ENCODE measurements around the gene RNASEH2B.
A peak's percentile ranks its signal among the peaks of the same experiment; 100 is the strongest.

Gene RNASEH2B

DNA sequence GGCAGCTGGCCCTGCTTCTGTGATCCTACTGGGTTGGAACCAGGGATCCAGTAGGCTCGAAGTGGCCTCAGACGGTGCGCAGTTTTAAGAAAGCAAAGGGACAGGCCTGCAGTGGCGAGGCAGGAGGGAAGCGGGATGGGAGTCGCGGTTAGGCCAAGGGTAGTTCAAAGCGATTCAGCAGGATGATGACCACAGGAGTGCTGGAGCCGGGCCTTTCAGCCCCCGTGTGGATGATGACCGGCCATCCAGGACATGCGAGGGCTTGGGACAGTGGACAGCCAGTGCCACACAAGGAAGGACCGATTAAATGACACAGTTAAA lies 854 bp downstream of the RNASEH2B start:
- DNase-seq = peak in 1 of 2 experiments; percentile 54

- no peak for DNase-seq
These were observed 1.6 kb downstream of the RNASEH2B start for GRCh38 chr13:50911081-50911631.

- peak; percentile 69 to 81 for DNase-seq
These were observed 2.6 kb downstream of the RNASEH2B start for GRCh38 chr13:50911937-50912795.

DNA sequence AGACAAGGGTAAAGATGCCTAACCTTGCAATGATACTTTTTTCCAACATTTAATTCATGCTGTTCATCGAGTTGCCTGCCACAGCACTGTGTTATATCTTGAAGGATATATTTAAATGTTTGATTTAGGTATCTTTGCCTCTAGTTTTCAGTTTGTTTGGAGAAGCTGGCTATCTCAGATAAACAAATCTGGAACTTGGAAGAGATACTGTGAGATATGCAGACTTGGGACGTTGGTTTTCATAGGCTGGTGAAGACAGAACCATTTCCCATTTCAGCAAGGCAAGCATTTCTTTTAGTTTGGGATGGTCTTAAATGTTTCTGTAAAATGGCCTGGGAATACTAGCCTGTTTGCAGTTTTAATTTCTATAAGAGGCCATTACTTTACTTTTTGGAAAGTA lies 3.3 kb downstream of the RNASEH2B start:
- no peak for DNase-seq

DNA sequence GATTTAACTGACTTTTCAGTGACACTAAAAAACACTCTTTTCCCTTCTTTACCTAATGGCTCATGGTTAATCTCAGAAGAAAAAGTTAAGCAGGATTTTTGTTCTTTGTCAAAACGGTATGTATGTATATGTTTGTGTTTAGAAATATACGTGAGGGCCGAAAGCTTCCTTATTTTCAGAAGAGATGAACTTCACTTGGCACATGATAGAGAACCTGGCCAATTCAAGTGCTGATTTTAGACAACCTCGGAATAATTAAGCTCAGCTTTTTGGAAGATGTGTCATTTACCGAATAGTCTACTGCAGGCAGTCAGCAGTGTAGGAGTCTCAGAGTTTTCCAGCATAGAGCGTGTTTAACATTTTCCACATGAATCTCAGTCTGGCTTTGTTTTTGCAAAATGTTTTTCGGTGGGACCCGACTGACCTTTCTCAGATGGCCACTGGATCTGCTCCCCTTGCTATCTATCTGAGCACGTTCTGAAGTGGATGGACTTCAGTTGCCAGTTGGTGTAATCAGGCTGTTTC lies 4.6 kb downstream of the RNASEH2B start:
- DNase-seq = no peak

DNA sequence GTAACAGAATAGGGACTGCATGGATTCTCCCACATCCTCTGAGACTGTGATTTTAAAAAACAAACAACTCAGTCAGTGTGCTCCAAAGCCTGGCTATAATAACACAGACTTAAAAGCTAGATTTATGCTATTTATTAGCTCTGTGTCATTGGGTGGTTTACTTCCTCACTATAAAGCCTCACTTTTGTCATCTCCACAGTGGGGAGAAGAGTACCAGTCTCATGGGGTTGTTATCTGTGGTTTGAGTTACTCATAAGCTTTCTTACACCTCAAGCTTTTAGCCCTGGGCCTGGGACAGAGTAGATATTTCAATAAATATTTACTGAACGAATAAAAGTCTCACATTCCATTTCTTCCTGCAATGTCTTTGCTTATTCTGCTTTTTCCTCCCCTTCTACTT lies 5.3 kb downstream of the RNASEH2B start:
- DNase-seq = no peak

GRCh38 chr13:50915565-50915964 lies 6.0 kb downstream of the RNASEH2B start:
- no peak for DNase-seq

DNA sequence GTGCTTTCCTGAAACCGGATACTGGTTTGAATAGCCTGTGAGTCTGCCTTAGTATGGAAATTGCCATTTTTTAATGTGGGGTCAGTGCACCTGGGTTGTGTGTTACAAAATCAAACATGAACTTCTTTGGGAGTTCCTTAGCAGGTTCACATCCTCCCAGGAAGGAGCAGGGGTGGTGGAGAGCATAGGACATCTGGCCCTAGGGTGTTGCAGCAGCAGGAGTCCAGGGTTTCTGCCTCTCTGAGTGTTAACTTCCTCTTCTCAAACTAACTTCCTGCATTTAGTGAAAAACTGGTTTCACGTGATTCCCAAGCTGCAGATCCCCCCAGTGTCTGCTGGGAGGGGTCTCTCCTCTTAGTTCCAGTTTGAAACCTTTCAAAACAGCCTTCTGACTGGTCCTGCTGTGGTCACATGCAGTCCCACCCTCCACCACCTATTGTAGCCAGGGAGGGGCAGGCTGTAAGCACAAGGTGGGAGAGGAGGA lies 7.2 kb downstream of the RNASEH2B start:
- DNase-seq = no peak

GRCh38 chr13:50917572-50917971 lies 8.0 kb downstream of the RNASEH2B start:
- DNase-seq = no peak

GRCh38 chr13:50918567-50918966 lies 9.0 kb downstream of the RNASEH2B start:
- no peak for DNase-seq

DNA sequence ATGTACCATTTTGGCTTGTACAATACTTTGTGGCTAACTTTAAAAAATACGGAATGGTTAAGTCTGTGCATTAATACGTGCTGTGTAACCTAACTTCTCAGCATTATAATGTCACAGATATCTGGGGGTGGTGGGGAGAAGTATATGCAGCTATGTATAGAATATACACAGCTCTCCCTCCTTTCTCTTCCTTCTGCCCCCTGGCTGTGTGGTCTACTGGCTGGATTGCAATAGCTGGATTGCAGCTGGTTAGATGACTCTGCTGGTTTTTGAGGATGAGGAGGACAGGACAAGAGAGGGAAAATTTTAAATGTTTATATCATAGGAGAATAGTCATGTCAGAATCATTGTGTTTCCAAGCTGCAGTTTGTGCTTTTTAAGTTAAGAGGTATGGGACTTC lies 9.7 kb downstream of the RNASEH2B start:
- DNase-seq = no peak

DNA sequence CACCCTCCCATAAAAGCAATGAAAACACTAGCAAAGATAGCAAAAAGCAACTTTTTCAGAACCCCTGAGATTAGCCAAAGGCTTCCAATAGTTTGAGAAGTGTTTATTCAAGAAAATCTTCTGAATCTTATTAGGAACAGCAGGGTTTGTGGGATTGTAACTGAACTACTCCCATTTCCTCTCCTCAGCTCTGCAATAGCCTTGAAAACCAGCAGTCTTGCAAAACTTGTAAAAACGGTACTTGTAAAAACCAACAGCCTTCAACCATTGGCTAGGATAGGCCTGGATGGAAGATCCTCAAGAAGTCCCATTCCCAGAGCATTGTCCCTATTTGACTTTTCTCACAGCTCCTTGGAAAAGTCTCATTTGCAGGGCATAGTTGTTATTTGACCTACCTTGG lies 12.1 kb downstream of the RNASEH2B start:
- DNase-seq = no peak

- DNase-seq = no peak
These were observed 13.7 kb downstream of the RNASEH2B start for GRCh38 chr13:50923272-50923671.

DNA sequence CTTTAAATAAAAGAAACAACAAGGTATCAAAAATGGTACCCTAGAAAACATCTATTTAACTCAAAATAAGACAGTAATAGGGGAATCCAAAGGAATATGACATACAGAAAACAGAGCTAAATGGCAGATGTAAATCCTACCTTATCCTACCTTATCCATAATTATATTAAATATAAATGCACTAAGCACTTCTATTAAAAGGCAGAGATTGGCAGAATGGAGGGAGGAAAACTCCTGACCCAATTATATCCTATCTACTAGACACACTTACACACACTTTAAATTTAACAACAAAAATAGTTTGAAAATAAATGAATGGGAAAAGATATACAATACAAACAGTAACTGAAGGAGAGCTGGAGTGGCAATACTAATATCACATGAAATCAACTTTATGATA lies 14.4 kb downstream of the RNASEH2B start:
- no peak for DNase-seq

GRCh38 chr13:50927701-50928100 lies 18.1 kb downstream of the RNASEH2B start:
- no peak for DNase-seq

GRCh38 chr13:50928102-50928501 lies 18.5 kb downstream of the RNASEH2B start:
- no peak for DNase-seq

DNA sequence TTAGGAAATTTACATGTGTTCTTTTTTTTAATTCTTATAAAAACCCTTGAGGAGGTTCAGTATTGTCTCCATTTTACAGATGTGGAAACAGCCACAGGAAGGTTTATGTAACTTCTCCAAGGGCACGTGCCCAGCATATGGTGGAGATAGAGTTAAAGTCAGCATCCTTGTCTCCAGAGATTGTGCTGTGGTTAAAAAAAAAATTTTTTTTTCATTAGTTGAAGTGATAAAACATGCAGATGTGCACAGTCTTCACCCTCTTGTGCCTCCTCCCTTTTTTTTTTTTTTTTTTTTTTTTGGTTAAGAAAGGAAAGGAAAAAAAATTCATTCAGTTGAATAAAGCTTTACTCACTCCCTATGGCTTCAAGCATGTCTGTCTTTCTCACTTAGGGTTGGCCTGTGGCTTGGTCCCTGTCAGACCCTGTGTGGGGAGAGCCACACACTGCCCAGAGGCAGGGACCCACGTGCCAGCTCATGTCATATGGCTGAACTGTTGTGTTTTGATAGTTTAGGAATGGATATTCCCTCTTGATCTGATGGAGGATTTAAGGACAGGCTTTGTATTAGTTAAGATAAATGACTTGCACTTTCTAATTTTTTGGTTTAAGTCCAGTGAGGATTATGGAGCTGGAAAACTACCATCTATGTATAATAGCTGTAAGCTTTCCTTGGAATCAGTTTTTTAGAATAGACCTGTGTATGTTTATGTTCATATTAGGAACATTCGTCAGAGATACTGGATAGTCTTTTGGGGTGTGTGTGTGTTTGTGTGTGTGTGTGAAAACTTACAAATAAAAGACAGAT lies 19.3 kb downstream of the RNASEH2B start:
- DNase-seq = no peak

GRCh38 chr13:50932091-50932490 lies 22.5 kb downstream of the RNASEH2B start:
- no peak for DNase-seq

- no peak for DNase-seq
These were observed 25.3 kb downstream of the RNASEH2B start for GRCh38 chr13:50934735-50935435.

- no peak for DNase-seq
These were observed 27.1 kb downstream of the RNASEH2B start for GRCh38 chr13:50936679-50937078.

GRCh38 chr13:50940509-50940908 lies 30.9 kb downstream of the RNASEH2B start:
- DNase-seq = no peak

DNA sequence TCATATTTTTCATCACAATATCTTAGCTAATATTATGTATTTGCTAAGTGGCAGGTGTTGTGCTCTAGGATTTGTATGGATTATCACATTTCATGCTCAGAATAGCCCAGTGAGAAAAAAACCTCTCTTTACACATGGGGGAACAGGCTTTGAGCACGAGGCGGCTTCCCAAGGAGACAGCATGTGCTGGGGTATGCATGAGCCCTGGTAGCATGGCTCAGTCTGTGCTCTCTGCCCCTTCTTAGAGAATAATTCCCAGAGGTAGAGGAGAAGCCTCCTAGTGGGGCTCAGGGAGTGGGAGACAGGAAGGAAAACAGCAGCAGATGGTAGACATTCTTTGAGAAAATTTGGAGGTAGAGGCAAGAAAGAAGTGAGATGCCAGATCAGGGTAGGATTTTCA lies 31.6 kb downstream of the RNASEH2B start:
- DNase-seq = no peak

Measured in NCI-H1930 (cell line).